HG03025 (cell line): ENCODE measurements around the gene TUBA4B.
A peak's percentile ranks its signal among the peaks of the same experiment; 100 is the strongest.

Source experiments
- ATAC-seq: cut with Tn5 transposase; IDR thresholded peaks from one replicate; pipeline ENCODE4 v1.9.1; 2021; ENCODE audit warnings: mild to moderate bottlenecking, moderate library complexity; ENCODE audit not compliant: unreplicated experiment, low FRiP score

The TUBA4B gene

DNA sequence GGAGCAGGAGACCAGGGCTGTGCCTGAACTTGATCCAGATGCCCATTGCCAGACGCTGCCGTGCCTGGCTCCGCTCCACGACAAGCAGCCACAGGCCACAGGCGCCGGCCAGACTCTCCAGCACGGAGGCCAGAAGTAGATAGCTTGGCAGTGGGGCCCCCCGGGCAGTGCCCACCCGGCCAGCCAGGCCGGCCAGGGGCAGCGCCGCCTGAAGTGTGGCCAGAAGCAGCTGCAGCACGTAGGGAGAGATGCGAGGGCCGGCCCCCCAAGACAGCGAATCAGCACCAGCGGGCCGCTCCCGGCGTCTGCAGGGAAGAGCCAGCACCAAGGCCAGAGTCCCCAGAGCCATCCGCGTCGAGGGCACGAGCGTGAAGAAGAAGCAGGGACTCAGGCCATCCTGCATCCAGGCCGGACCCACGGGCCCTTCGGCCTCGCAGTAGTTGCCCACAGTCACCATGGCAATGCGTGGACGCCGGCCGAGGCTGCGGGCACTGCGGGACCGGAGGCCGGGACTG is 34.8 kb upstream of the TUBA4B start:
- ATAC-seq = peak; percentile 11

DNA sequence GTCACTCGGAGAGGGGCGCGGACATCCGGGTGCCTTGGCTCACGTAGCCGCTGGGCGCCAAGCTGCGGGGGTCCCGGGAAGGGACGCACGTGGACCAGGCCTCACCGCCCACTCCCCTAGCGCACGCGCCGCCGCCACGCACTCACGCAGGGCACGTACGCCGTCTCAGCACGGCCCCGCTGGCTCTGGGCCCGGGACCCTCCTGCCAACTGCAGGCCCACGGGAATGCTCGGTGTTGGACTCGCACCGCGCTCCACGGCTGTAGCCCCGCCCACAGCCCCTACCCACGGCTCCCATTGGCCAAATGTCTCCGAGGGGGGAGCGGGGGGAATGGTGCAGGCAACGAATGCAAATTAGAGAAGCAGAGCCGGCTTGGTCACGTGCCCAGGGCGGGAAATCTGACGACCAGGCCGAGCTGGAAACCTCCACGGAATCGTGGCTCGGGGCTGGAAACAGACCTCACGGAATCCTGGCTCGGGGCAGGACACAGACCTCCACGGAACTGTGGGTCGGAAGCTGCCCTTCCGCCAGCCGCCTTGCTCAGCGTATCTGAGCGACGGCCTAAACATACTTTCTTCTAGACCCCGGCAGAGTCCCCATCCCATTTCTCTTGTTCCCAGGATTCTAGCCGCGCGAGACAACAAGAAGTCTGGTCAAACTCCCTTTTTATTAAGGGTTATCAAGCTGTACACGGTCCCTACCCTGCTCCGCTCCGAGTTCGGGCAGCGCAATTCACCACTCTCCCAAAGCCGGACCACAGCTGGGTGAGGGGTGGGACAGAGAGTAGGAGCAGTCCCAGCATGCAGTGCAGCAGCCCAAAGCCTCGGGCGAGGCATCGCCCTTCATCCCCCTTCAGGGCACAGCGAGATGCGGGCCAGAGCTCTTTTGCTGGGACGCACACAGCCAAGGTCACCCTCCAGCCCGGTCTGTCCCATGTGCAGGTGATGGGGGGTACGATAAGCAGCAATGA is 34.0 kb upstream of the TUBA4B start, which contains the start of gene ABCB6:
TSS of gene ABCB6 (minus strand) at position 227 of the 970 bp plus-strand sequence. CDS start 285 bp downstream, outside the sequence.
- ATAC-seq = peak; percentile 75

DNA sequence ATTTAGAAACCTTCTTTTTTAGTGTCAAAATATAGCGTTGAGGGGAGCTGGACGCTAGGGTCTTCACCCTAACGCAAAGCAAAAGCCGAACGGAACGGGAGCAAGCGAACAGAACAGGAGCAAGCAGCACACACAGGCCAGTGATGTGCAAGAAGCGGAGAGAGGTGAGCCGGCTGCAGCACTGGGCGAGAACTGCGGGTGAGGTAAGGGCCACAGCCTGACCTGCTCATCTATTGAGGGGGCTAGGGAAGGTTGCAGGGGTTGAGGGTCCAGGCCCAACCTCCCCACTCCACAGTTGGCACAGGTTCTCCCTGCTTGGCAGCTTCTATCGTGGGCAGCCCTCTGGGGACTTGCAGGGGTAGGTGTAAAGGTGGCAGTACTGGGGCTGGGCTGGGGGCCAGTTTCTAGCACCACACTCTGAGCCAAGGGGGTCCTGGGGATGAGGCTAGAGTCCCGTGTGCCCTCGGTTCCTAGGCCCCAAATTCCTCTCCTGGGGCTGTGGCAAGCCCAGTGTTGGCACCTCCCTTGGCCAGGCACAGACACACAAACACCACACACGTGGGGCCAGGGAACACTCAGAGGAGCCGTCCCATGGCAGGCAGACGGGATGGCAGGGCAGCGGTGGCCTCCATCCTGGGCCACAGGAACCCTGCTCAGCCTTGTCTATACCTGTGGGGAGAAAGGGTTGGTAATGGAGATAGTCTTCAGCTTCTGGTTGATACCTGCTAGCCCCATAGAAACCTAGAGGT is 33.1 kb upstream of the TUBA4B start:
- ATAC-seq = no peak

DNA sequence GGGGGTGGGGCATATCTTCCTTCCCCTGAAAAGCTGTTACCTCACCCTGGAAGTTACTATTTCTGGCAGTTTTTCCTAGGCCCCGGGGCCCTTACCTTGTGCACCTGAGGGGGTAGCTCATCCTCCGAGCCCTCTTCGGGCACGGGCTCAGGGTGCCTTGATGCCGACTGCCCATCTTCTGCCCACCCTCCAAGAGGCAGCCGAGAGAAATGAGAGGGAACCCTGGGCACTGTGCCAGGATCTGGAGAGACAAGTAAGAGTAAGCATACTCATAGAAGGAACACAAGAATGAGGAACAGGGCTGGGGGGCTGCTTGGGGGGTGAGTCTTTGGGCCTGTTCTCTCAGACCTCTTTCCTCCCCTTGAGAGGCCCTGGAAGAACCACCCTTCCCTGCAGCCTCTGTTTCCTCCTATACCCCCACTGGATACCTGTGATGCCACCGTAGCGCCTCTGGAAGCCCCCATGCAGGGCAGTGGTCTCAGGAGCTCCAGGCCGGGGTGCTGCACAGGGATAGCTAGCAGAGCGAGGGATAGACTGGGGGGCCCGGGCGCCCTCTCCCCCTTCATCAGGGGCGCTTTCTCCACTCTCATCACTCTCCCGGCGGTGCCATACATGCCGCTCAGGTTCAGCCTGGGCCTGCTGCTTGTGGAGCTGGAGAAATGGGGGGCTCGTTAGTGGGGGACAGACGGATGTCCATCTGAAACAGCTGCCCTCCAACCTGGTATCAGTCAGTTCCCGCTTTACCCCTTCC is 32.2 kb upstream of the TUBA4B start:
- no peak for ATAC-seq

DNA sequence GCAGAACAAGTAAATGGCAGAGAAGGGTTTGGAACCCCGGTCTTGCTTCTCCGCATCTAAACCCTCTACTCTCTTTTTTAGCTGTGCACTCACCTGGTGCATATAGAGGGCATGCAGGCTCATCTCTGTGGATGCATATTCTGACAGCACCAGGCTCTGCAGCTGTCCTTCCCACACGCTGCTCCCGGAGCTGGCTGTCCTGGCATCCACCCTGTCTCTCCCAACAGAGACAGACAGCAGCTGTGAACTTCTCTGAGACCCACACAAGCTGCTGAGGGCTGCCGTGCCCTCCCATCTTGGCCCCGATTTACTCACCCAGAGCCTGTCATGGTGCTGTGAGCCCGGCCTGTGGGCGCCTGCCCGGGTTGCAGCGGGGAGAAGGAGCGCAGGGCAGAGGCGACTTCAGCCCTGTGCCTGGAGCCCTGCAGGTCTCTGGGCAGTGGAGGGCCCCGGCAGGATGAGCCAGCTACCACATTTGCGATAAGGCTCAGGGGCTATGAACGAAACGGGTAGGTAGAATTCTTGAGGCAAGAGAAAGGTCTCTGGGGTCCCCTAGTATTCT is 31.0 kb upstream of the TUBA4B start:
- ATAC-seq = no peak

DNA sequence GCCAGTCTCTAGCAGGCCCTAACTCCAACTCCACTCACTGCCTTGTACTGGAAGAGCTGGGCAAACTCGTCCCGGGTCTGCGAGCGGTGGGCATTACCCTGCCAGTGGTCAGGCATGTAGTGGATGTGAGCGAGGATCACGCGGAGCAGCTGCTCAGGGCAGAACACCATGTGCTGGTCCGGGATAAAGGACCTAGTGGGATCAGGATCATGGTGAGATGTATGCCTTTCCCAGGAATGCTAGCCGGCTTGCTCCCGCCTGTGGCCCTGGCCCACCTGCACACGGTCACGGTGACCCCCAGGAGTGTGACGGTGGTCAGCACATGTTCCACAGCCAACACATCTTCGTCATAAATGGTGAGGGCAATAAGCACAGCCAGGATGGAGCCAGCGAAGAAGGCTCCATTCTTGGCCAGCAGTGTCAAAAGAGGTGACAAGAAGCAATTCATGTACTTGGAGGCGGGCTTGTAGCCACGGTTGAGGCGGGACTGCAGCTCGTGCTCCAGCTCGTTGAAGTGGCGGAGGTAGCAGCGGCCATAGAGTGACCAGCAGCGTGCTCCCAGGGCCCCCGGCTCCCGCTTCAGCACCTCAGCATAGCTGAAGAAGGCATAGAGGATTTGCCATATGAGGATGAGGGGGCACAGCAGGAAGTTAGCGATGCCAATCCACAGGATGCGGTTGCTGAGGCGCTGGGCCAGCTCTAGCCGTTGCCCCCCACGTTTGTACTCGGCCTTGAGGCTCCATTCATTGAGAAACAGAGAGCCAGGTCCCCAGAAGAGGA is 29.0 kb upstream of the TUBA4B start:
- ATAC-seq = no peak

DNA sequence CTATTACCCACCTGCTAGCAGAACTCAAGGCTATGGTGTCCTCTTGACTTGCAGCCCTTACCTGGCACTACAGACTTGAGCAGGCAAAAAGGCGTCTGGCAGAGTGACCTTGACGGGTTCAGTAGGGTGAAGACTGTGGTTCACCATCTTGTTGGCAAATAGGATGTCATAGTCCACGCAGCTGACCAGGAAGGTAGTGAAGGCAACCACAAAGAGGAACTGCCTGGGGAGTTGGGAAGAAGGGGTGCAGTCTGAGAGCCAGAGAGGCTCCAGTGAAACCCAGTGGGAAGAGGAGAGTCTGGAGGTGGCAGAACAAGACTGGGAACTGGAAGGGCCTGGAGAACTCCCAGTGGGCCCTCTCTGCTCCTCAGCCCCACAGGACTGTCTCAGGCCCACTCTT is 27.7 kb upstream of the TUBA4B start:
- no peak for ATAC-seq

DNA sequence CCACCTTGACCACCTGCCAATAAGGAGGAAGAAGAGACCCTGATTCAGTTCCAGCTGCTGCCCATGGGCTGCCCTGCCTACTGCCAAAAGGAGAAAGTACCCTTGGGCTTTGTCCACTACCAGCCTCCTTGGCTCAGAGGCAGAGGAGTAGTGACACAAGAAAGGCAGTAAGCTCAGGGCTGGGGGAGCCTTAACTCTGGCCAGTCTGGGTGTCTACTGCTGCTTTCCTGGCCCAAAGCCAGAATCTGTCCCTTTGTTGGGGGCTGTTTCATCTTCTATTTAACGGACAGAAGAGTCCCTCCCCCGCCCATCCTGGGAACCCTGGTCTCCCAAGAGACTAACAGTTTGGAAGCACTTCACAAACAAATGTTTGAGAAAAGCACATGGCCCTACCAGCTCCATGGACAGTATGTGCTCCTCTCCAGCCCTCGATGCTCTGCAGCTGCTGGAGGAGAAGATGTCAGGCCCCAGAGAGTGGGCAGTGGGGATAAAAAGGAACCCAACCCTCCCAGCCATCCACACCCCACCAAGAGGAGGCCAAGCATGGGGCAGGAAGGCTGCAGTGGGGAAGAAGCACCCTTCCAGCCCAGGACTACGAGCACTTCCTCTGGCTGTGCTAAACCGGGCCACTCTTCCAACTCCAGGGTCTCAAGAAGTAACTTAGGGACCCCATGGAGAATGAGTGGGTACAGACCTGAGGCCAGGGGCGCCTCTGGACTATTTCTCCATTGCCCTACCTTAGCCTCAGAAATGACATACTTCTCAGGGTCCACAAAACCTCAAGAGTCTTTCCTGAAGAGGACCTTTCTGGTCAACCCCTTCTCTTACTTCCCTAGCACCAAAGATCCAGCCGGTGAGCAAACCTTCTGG is 24.8 kb upstream of the TUBA4B start:
- no peak for ATAC-seq

DNA sequence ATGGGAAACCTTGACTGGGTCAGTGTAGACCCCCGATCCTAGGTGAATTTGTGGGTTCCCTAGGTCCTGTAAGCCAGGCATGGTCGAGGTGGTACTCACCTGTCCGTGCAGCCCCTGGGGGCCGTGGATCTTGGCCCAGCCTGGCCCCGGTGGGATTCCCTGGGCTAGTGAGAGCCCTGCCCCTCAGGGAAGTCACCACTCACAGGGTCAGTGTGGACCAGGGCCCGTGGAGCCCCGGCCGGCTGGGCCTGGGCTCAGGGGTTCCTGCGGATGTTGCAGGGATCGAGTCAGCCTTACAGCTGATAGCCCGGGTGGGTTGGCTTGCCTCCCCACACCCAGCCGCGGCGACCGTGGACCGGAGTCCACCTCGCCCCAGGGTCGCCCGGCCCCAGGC is 24.1 kb upstream of the TUBA4B start:
- peak; percentile 1 for ATAC-seq

DNA sequence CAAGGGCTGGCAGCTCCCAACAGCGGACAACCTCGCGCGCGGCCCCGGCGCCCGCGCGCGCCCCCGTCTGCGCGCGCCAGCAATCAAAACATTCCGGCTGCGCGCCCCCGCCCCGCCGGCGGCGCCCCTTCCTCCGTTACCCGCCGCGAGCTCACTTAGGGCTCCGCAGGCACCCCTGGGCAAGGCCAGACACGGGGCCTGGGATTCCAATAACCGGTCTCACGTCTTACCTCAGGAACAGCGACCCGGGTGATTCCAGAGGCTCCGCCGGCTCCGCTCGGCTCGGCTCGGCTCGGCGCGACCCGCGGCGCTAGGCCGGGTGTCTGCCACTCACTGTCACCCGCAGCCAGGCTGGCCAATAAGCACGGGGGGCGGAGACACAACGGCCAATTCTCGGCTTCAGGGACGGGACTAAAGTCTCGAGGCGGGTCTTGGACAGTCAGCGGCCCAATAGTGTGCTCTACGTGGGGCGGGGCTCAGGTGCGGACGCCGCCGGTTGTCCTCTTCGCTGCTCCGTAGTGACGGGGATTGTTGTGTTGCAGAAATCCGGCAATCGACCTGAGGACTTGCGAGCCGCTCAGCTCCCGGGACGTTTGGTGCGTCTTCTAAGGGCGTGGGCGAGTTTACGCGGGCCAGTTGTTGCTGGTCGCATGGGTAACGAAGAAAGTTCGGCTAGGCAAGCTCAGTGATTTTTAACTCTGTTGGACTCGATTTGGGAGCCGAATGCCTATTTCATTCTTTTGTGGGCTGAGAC is 23.6 kb upstream of the TUBA4B start, which contains the start of the genes ANKZF1 and ATG9A:
TSS of gene ANKZF1 (plus strand) at position 502 of the 754 bp plus-strand sequence. CDS start 452 bp downstream, outside the sequence.
TSS of gene ATG9A (minus strand) at position 332 of the 754 bp plus-strand sequence. CDS start 1,612 bp downstream, outside the sequence.
- ATAC-seq = peak; percentile 96

DNA sequence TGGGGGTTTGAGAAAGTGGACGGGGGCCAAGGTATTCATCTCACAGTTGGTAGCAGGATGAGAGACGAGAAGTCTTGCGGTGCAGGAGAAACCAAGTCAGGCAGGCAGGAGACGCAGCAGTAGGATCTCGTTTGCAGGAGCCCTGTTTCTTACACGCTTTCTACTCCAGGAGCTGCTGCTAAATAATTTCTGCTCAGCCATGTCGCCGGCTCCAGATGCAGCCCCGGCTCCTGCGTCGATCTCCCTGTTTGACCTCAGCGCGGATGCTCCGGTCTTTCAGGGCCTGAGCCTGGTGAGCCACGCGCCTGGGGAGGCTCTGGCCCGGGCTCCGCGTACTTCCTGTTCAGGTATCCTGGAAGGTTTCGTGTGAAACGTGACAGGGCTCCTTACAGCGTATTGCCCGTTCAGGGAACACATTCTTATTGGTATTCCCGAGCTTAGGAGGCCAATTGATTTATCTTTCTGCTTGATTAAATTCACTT is 22.9 kb upstream of the TUBA4B start:
- peak; percentile 14 for ATAC-seq

DNA sequence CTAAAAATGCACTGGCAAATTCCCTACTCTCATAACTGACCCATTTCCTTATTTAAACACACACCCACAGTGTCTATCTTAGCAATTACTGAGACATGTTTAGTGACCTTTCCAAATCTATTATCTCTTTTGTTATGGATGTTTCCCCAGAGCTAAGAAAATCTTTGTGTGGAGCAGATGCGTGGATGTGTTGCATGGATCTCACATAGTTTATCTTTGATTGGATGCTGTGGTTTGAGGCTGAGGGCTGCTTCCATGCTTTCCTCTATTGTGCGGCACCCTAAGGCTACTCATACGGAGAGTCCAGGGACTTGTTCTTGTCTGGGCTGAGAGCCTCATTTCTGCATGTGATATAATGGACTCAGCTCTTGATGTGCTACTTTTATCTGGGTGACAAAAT is 18.7 kb upstream of the TUBA4B start:
- no peak for ATAC-seq

DNA sequence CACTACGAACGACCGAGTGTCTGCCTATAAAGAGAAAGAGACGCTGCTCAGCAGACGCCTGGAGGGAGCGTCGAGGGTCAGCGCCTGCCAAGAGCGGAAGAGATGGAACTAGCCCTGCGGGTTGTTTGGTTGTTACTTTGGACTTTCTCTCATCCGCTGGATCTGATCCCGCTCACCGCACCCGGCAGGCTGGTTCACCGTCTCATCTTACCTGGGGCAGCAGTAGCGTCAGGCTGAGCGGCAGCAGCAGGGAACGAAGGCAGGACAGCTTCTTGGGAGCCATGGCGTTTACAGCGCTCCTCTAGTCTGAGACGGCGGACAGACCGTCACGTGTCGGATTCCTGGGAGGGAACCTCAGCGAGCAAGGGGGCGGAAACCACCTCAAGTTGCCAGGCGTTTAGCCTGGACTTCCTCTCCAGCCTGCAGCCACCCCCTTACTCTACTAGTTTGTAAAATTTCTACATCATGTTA is 9.7 kb upstream of the TUBA4B start:
- ATAC-seq = no peak

DNA sequence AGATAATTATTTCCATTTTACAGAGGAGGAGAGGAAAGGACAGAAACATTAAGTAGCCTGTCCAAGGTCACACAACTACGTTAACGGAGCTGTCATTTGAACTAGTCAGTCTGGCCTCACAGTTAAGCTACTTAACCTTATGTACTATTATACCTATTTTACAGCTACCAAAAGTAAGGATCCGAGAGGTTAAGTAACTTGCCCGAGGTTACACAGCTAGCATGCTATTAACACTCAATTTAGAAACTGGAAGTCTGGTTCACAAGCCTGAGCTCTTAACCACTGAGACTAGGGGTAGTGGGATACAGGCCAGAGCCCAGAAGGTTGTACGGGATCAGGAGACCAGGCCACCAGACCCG is 8.3 kb upstream of the TUBA4B start:
- no peak for ATAC-seq

DNA sequence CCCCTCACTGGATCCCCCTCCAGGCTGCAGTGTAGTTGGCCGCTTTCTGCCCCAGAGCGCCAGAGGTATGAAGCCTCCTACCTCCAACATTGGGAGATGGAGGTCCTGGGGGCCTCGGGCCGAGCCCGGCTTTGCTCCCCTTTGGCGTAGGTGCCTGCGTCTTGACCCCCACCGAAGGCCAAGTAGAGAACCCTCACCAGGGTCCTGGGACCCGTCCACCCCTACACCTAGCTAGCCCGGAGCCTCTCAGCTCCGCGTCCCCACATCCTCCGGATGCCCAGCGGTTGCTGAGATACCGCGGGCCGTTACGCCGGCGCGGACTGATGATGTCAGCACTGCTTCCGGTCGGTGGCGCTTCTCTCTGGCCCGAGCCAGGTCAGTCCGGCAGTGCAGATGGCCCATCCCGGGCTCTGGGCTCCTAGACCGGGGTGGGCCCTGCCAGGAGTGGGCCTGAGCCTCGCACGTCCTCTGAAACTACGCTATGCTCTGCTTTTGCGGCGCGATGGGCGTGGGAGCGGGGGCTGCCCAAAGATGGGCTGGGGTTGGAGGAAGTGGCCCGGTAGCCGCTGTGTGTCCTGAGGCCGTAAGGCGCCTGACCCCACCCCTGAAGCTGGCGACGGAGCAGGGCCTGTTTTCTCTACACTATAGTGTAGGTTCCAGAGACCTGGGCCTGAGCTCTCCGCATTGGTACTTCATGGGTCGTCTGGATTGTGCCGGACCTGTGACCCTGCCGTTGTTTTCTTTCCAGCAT is 7.7 kb upstream of the TUBA4B start, which contains the start of the genes GLB1L and STK16:
TSS of gene GLB1L (minus strand) at position 297 of the 751 bp plus-strand sequence. CDS start 1,871 bp downstream, outside the sequence.
TSS of gene STK16 (plus strand) at position 332 of the 751 bp plus-strand sequence. CDS start 521 bp downstream, outside the sequence.
- ATAC-seq = peak; percentile 74

DNA sequence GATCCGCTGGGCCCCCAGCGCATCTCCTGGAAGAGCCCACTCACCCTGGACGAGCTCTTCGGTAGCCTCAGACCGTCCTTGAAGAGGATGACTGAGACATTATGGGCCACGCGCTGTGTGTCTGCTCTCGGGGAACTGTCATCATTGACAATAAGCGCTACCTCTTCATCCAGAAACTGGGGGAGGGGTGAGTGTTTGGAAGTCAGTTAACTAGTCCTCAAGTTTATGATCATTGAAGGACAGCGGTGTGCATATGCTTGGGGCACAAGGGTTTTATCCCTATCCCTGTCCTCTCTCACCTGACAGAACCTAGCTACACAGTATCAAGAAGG is 7.2 kb upstream of the TUBA4B start:
- no peak for ATAC-seq
